GM18507 (cell line): ENCODE results near the gene VCL.
"Not testable (repeated sequence)": the region's sequence is repeated elsewhere in the genome, so short reads cannot be mapped to it uniquely, and the experiment has no call there.

Experiments
- DNase-seq: peaks from one replicate; pipeline ENCODE4 v3.0.0; 2011; ENCODE audit warnings: low read depth; ENCODE audit not compliant: insufficient read length; ENCODE audit errors: extremely low spot score
- FAIRE-seq: peaks from 2 replicates; lab custom pipeline; 2011; peaks lifted over from hg19 to GRCh38; lab: Jason Lieb, UNC

The VCL gene

GRCh38 chr10:74133923-74134820, 136.3 kb downstream of the VCL start:
- FAIRE-seq = no peak
- DNase-seq = no peak

GRCh38 chr10:74135452-74135851, 137.5 kb downstream of the VCL start:
- FAIRE-seq (no peak), DNase-seq (no peak)

- FAIRE-seq (no peak), DNase-seq (no peak)
Measured at GRCh38 chr10:74137992-74138391, 140.1 kb downstream of the VCL start.

GRCh38 chr10:74138596-74138995, 140.7 kb downstream of the VCL start:
- not testable (repeated sequence) for FAIRE-seq, DNase-seq

- FAIRE-seq (no peak), DNase-seq (no peak)
Measured at GRCh38 chr10:74139981-74140380, 142.1 kb downstream of the VCL start.

- no peak for DNase-seq
- no peak for FAIRE-seq
Measured at GRCh38 chr10:74140553-74140952, 142.6 kb downstream of the VCL start.

- FAIRE-seq (no peak), DNase-seq (no peak)
Measured at GRCh38 chr10:74145133-74145532, 147.2 kb downstream of the VCL start.

GRCh38 chr10:74146980-74147379, 149.1 kb downstream of the VCL start:
- FAIRE-seq, DNase-seq: not testable (repeated sequence)

GRCh38 chr10:74150204-74150989, 152.5 kb downstream of the VCL start, which contains the start of gene AP3M1:
AP3M1 (minus strand) TSS chr10:74150828; CDS start chr10:74138379, 12,449 bp downstream.
- peak; percentile 56 for FAIRE-seq
- peak; percentile 65 for DNase-seq

- FAIRE-seq = peak; percentile 99
Measured at GRCh38 chr10:74150990-74151878, 153.3 kb downstream of the VCL start, which contains the start of gene ADK. ADK (plus strand) TSS chr10:74151221; CDS start chr10:74151279, 58 bp downstream.

GRCh38 chr10:74151879-74152722, 154.2 kb downstream of the VCL start:
- FAIRE-seq = no peak

More at GRCh38 chr10:74150990-74151878, 153.3 kb downstream of the VCL start, which contains the start of gene ADK:
- peak; percentile 97 for DNase-seq

GRCh38 chr10:74153123-74153522, 155.2 kb downstream of the VCL start:
- no peak for FAIRE-seq
- no peak for DNase-seq

More at GRCh38 chr10:74151879-74152722, 154.2 kb downstream of the VCL start:
- no peak for DNase-seq

GRCh38 chr10:74153676-74154075, 155.8 kb downstream of the VCL start:
- DNase-seq = no peak
- FAIRE-seq = no peak

GRCh38 chr10:74156919-74157289, 159.0 kb downstream of the VCL start:
- FAIRE-seq (peak; percentile 67), DNase-seq (no peak)

GRCh38 chr10:74160013-74160412, 162.1 kb downstream of the VCL start:
- FAIRE-seq = no peak
- DNase-seq = no peak

GRCh38 chr10:74163319-74164068, 165.6 kb downstream of the VCL start:
- FAIRE-seq (peak; percentile 49), DNase-seq (no peak)

GRCh38 chr10:74164716-74165529, 167.0 kb downstream of the VCL start:
- FAIRE-seq (peak; percentile 73), DNase-seq (no peak)
